PC-3 (cell line): ENCODE results near the gene ACTL8.

Experiments
- EZH2phosphoT487 ChIP-seq: fragments of 300-600 bp; sonication (generic); IDR thresholded peaks from 2 replicates; pipeline ENCODE4 v1.6.1; 2018; ENCODE audit warnings: mild to moderate bottlenecking, antibody characterized with exemption, low read length, borderline replicate concordance
- TF ChIP-seq, protein P1 (sequence below): fragments of 300-600 bp; sonication (generic); conservative IDR thresholded peaks from 2 replicates; pipeline ENCODE4 v1.5.1; 2017; ENCODE audit warnings: antibody characterized with exemption, low read depth, mild to moderate bottlenecking, low read length

DNA sequence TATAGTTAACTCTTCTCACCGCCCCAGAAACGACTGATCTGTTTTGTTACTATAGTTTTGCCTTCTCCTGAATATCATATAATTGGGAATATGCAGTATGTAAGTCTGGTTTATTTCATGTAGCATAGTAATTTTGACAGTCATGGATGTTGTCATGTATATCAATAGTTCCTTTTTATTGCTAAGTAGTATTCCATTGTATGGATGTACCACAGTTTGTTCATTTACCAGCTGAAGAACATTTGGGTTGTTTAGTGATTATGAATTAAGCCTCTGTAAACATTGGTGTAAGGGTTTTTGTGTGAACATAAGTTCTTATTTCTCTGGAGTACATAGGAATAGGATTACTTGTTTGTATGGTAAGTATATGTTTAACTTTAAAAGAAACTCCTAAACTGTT lies 55.5 kb downstream of the ACTL8 start:
- no peak for TF ChIP-seq EZH2phosphoT487
- TF ChIP-seq, protein P1, sequence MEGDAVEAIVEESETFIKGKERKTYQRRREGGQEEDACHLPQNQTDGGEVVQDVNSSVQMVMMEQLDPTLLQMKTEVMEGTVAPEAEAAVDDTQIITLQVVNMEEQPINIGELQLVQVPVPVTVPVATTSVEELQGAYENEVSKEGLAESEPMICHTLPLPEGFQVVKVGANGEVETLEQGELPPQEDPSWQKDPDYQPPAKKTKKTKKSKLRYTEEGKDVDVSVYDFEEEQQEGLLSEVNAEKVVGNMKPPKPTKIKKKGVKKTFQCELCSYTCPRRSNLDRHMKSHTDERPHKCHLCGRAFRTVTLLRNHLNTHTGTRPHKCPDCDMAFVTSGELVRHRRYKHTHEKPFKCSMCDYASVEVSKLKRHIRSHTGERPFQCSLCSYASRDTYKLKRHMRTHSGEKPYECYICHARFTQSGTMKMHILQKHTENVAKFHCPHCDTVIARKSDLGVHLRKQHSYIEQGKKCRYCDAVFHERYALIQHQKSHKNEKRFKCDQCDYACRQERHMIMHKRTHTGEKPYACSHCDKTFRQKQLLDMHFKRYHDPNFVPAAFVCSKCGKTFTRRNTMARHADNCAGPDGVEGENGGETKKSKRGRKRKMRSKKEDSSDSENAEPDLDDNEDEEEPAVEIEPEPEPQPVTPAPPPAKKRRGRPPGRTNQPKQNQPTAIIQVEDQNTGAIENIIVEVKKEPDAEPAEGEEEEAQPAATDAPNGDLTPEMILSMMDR: no peak
